ENCODE data around the gene LCE4A. TPM values are rescaled to one million over a fixed set of nuclear protein-coding genes. Genes with fewer than 3 reads are reported as not detected.
"Not testable (repeated sequence)": the region's sequence is repeated elsewhere in the genome, so short reads cannot be mapped to it uniquely, and the experiment has no call there.

Gene LCE4A
- total RNA-seq, 1 experiment from 2014 or later = not detected

DNA sequence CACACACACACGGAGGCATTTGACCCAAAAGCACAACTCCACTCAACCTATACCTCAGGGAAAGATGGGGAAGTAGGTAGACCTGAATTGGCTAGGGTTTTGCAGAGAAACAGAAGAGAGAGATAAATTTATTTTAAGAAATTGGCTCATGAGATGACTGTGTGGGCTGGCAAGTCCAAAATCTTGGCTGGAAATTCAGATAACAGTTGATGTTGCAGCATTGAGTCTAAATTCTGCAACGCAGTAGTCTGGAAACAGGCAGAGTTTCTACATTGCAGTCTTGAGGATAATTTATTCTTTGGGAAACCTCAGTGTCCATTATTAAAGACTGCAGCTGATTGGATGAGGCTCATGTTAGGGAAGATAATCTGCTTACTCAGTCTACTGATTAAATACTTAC lies 26.3 kb upstream of the LCE4A start:
- no peaks in the 10 kb centered on the region for H3K9me3 ChIP-seq (ENCODE audit: insufficient read depth, low read depth)
- no peak for TF ChIP-seq EZH2 (IDR thresholded peaks at IDR 0.05; ENCODE audit: low read depth)
- TF ChIP-seq, protein P1, sequence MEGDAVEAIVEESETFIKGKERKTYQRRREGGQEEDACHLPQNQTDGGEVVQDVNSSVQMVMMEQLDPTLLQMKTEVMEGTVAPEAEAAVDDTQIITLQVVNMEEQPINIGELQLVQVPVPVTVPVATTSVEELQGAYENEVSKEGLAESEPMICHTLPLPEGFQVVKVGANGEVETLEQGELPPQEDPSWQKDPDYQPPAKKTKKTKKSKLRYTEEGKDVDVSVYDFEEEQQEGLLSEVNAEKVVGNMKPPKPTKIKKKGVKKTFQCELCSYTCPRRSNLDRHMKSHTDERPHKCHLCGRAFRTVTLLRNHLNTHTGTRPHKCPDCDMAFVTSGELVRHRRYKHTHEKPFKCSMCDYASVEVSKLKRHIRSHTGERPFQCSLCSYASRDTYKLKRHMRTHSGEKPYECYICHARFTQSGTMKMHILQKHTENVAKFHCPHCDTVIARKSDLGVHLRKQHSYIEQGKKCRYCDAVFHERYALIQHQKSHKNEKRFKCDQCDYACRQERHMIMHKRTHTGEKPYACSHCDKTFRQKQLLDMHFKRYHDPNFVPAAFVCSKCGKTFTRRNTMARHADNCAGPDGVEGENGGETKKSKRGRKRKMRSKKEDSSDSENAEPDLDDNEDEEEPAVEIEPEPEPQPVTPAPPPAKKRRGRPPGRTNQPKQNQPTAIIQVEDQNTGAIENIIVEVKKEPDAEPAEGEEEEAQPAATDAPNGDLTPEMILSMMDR (conservative IDR thresholded peaks at IDR 0.05) = no peak
- H3K4me1 ChIP-seq (replicated peaks; ENCODE audit: insufficient read depth) = no peaks in the 10 kb centered on the region
- no peak overlapping the region for H3K4me2 ChIP-seq
- no peaks in the 10 kb centered on the region for H3K9me2 ChIP-seq (ENCODE audit: insufficient read depth)
- H2AFZ ChIP-seq = no peak overlapping the region
- no peak for DNase-seq
- peaks cover 55% of the 10 kb centered on the region for H3K27me3 ChIP-seq (ENCODE audit: insufficient read depth, low read depth)
- CTCF ChIA-PET = no interaction called here
- no peaks in the 10 kb centered on the region for H3K79me2 ChIP-seq (ENCODE audit: low read depth)
- H3K27ac ChIP-seq = no peak overlapping the region
- intact Hi-C loops (cut with micrococcal nuclease; ENCODE audit: unreplicated experiment) = no loop called here
- POLR2A ChIA-PET (ENCODE audit: unreplicated experiment) = no interaction called here
- H4K20me1 ChIP-seq (ENCODE audit: insufficient read depth) = no peaks in the 10 kb centered on the region
- no peaks in the 10 kb centered on the region for H3K36me3 ChIP-seq (ENCODE audit: low read depth)
- no TSS peak for BruUV-seq (replicated peaks)
- H3K4me3 ChIP-seq = no peak overlapping the region
- H3F3A ChIP-seq (ENCODE audit: insufficient read depth, low read depth) = no peaks in the 10 kb centered on the region

DNA sequence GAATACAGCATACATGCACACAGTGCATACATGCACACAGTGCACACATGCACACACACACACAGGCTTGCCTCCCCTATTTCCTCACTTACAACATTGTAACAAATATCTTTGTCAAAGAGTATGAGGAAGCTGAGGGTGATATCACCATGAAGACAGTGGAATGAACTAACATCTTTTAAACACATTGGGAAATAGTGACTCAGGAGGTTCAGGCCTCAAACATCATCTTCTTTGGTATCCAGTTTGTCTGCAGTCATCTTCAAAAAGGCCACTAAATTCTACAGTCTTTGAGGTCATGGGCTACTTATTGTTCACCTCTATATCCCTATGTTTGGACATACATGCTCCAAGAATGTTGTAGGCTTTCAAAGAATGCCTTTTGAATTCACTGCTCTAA lies 24.1 kb upstream of the LCE4A start:
- Histone ChIP-seq H4K20me1 (ENCODE audit: insufficient read depth) (no peaks in the 10 kb centered on the region), H3K9me3 (ENCODE audit: insufficient read depth, low read depth) (no peaks in the 10 kb centered on the region), H3K27ac (no peak overlapping the region), H3K4me3 (no peak overlapping the region), H3K36me3 (ENCODE audit: low read depth) (no peaks in the 10 kb centered on the region), H2AFZ (no peak overlapping the region), H3K4me2 (no peak overlapping the region), H3F3A (ENCODE audit: insufficient read depth, low read depth) (no peaks in the 10 kb centered on the region), H3K4me1 (replicated peaks; ENCODE audit: insufficient read depth) (no peaks in the 10 kb centered on the region), H3K79me2 (ENCODE audit: low read depth) (no peaks in the 10 kb centered on the region), H3K27me3 (ENCODE audit: insufficient read depth, low read depth) (peaks cover 54% of the 10 kb centered on the region), H3K9me2 (ENCODE audit: insufficient read depth) (no peaks in the 10 kb centered on the region)
- ChIA-PET POLR2A (ENCODE audit: unreplicated experiment) (no interaction called here), CTCF (no interaction called here)
- intact Hi-C loops (cut with micrococcal nuclease; ENCODE audit: unreplicated experiment) = no loop called here
- BruUV-seq (replicated peaks) = no TSS peak
- TF ChIP-seq, protein P1 (conservative IDR thresholded peaks at IDR 0.05) = no peak
- TF ChIP-seq EZH2 (IDR thresholded peaks at IDR 0.05; ENCODE audit: low read depth) = no peak
- no peak for DNase-seq

DNA sequence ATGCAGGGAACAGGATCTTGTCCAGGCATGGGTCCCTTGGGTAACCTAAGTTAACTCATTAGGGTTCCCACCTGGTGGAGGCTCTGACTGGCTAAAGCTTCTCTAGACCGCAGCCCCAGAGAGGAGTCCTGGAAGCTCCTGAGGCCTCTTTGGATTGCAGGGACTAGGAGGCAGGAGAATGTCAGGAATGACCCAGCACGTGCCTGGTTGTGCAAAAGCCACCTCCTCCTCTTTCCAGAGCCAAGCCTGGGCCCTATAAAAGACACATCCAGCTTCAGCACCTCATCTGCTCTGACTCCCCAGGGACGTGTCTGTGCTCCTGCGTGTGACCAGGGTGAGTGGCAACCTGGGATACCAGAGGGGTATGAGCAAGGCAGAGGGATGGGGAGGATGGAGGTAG lies 22.1 kb upstream of the LCE4A start, which contains the start of gene LCE2B:
Gene LCE2B (plus strand): TSS at position 301 of the 400 bp plus-strand sequence. CDS start 721 bp downstream, outside the sequence.
- H3K9me2 ChIP-seq (ENCODE audit: insufficient read depth); H3K4me3 ChIP-seq; BruUV-seq (replicated peaks); intact Hi-C loops (cut with micrococcal nuclease; ENCODE audit: unreplicated experiment); H4K20me1 ChIP-seq (ENCODE audit: insufficient read depth); POLR2A ChIA-PET (ENCODE audit: unreplicated experiment); H3K36me3 ChIP-seq (ENCODE audit: low read depth); H3K4me1 ChIP-seq (replicated peaks; ENCODE audit: insufficient read depth); H3K79me2 ChIP-seq (ENCODE audit: low read depth); H3F3A ChIP-seq (ENCODE audit: insufficient read depth, low read depth); H2AFZ ChIP-seq; DNase-seq; H3K9me3 ChIP-seq (ENCODE audit: insufficient read depth, low read depth); CTCF ChIA-PET; H3K27ac ChIP-seq; H3K4me2 ChIP-seq: not testable (repeated sequence)
- H3K27me3 ChIP-seq (ENCODE audit: insufficient read depth, low read depth) = peaks cover 46% of the 10 kb centered on the region

All from PC-9 (cell line).